GM10266 (cell line): ENCODE measurements around the gene MGLL.

ENCODE experiments used
- DNase-seq: peaks from one replicate; pipeline ENCODE4 v3.0.0; 2012; ENCODE audit errors: extremely low spot score
- CTCF ChIP-seq: IDR thresholded peaks from 2 replicates; pipeline ENCODE4 v1.5.1; 2012; ENCODE audit warnings: mild to moderate bottlenecking, low read depth; ENCODE audit not compliant: control insufficient read depth, insufficient read depth; ENCODE audit errors: missing control alignments

Gene MGLL

GRCh38 chr3:127789990-127790881, 32.1 kb downstream of the MGLL start:
- DNase-seq, result no peak
- no peak for TF ChIP-seq CTCF

GRCh38 chr3:127789051-127789450, 33.3 kb downstream of the MGLL start:
- no peak for DNase-seq
- no peak for TF ChIP-seq CTCF

GRCh38 chr3:127788451-127788909, 33.8 kb downstream of the MGLL start:
- DNase-seq, result no peak
- TF ChIP-seq CTCF, result no peak

GRCh38 chr3:127787571-127788365, 34.5 kb downstream of the MGLL start:
- no peak for TF ChIP-seq CTCF
- no peak for DNase-seq

- no peak for TF ChIP-seq CTCF
- no peak for DNase-seq
Measured at GRCh38 chr3:127787071-127787490, 35.2 kb downstream of the MGLL start.

- no peak for DNase-seq
- TF ChIP-seq CTCF, result no peak
Measured at GRCh38 chr3:127786353-127787070, 35.8 kb downstream of the MGLL start.
